Upper lobe of right lung (tissue), 1 donor: ENCODE results near the gene SSX2IP. TPM values are rescaled to one million over a fixed set of nuclear protein-coding genes. Genes with fewer than 3 reads are reported as not detected.
"Not testable (repeated sequence)": the region's sequence is repeated elsewhere in the genome, so short reads cannot be mapped to it uniquely, and the experiment has no call there.

ENCODE experiments used
- ATAC-seq: fragments of 200-7000 bp; cut with Tn5 transposase; one replicate; pipeline ENCODE4 v1.9.1; 2020; ENCODE audit warnings: mild to moderate bottlenecking, moderate library complexity
- DNase-seq: peaks from one replicate; pipeline ENCODE4 v3.0.0-alpha.2; 2020
- H3K27ac ChIP-seq: fragments of 200-600 bp; one replicate; pipeline ENCODE4 v1.8.0; 2022
- H3K27me3 ChIP-seq: fragments of 200-600 bp; one replicate; pipeline ENCODE4 v1.8.0; 2022; ENCODE audit warnings: mild to moderate bottlenecking
- H3K36me3 ChIP-seq: fragments of 200-600 bp; one replicate; pipeline ENCODE4 v1.8.0; 2022
- H3K4me1 ChIP-seq: fragments of 200-600 bp; one replicate; pipeline ENCODE4 v1.8.0; 2022
- H3K4me3 ChIP-seq: fragments of 200-600 bp; one replicate; pipeline ENCODE4 v1.8.0; 2022; ENCODE audit warnings: mild to moderate bottlenecking
- H3K9me3 ChIP-seq: fragments of 200-600 bp; one replicate; pipeline ENCODE4 v1.8.0; 2022
- intact Hi-C: fragments of 100-400 bp; cut with DNase I; formaldehyde crosslinking; loops from one replicate; pipeline ENCODE4 v1.11.0; 2022
- total RNA-seq: library from RNA; stranded (reverse); fragmentation: NEBNext Ultra II Directional; extraction: Animal tissue kit (Norgen Biotek cat#: 25700); gene quantifications from one replicate; pipeline ENCODE4 v1.2.1, GENCODE V29; 2021
- TF ChIP-seq, protein P1 (sequence below): fragments of 200-600 bp; IDR thresholded peaks from one replicate; pipeline ENCODE4 v1.8.0; 2022; ENCODE audit warnings: antibody characterized with exemption
- donor health status: DM: no; HTN: yes; CAD: no; lungs with severe emphysema.

The SSX2IP gene
- total RNA-seq, 1 donor from 2014 or later = 8.5 TPM

DNA sequence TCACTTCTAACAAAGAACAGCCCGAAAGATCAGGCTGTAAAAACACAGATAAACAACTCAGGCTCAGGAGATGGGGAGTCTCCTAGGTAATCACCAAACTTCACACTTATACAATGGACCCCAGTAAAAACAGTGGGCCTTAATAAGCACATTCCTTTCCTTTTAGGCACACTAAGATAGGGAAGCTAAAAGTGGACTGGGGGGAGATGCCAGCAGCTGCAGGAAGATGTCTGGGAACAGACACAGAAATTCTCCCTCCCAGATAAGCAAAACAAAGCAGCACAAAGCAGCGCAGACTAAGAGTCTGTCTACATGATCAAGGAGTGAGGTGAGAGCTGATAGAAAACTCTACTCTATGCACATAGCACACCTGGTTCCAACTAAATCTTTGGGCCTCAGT is 87.0 kb downstream of the SSX2IP start:
- Histone ChIP-seq H3K4me3 (no peak overlapping the region), H3K9me3 (peaks cover 6% of the 10 kb centered on the region), H3K36me3 (no peaks in the 10 kb centered on the region), H3K27me3 (no peaks in the 10 kb centered on the region), H3K4me1 (no peaks in the 10 kb centered on the region), H3K27ac (no peak overlapping the region)
- TF ChIP-seq, protein P1, sequence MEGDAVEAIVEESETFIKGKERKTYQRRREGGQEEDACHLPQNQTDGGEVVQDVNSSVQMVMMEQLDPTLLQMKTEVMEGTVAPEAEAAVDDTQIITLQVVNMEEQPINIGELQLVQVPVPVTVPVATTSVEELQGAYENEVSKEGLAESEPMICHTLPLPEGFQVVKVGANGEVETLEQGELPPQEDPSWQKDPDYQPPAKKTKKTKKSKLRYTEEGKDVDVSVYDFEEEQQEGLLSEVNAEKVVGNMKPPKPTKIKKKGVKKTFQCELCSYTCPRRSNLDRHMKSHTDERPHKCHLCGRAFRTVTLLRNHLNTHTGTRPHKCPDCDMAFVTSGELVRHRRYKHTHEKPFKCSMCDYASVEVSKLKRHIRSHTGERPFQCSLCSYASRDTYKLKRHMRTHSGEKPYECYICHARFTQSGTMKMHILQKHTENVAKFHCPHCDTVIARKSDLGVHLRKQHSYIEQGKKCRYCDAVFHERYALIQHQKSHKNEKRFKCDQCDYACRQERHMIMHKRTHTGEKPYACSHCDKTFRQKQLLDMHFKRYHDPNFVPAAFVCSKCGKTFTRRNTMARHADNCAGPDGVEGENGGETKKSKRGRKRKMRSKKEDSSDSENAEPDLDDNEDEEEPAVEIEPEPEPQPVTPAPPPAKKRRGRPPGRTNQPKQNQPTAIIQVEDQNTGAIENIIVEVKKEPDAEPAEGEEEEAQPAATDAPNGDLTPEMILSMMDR = no peak
- no peak for DNase-seq
- no peak for ATAC-seq
- intact Hi-C loops = no loop called here

DNA sequence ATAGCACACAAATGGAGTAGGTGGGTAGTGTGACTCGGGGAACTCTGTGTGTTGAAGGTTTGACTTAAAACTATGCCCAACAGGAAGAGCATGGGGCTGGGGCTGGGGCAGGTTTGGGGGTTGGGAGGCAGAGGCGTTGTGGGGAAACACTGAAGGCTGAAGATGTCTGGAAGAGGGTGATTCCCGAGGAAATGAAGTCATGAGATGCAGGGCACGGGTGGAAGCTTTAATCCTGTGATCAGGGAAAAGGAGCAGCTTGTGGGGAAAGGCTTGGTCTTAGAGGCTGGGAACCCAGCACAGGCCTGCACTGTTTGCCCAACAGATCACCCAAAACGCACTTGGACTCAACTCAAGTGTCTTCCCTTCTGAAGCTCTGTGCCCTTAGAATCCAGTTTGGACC is 89.5 kb downstream of the SSX2IP start:
- Histone ChIP-seq H3K9me3 (peaks cover 6% of the 10 kb centered on the region), H3K4me1 (no peaks in the 10 kb centered on the region), H3K27ac (no peak overlapping the region), H3K36me3 (no peaks in the 10 kb centered on the region), H3K27me3 (no peaks in the 10 kb centered on the region), H3K4me3 (no peak overlapping the region)
- intact Hi-C loops = no loop called here
- no peak for ATAC-seq
- no peak for DNase-seq
- TF ChIP-seq, protein P1 = no peak

DNA sequence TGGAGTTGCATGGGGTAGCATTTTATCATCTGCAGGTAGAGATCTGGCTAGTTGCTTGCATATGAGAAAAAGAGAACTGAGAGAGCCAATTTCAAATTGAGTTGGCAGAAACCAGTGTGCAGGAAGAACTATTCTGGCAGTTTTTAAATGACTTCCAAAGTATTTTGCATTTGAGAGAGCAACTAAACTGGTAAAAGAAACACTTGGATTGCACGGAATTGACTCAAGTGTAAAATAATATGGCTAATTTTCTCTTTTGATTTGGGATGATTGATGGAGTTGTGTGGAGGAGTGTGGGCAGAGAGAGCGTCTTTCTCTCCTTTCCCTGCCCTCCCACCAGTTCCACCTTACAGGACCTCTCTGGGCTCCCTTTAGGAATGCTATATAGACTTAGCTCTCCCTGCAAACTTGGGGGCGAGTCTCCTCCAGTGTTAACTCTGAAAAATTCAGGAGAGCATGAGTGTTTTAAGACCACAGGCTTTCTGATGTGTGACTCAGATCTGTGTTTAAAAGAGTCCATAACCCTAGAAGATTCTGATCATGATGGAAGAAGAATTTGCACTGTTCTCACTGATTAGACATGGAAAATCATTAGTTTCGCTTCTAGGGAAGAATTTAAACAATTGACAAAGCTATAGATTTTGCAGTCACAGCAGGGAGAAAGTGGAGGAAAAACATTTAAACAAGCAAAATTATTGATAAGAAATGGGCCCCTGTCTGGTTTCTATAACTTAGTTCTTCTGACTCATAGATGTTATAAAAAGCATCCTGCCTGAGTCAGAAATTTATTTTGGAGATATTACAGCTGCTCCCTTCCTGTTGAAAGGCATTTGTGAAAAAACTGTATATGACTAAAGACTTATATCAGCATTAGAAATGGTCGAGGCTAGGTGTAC is 91.2 kb downstream of the SSX2IP start:
- Histone ChIP-seq H3K4me1 (no peaks in the 10 kb centered on the region), H3K27ac (no peak overlapping the region), H3K4me3 (no peak overlapping the region), H3K9me3 (no peaks in the 10 kb centered on the region), H3K36me3 (no peaks in the 10 kb centered on the region), H3K27me3 (no peaks in the 10 kb centered on the region)
- no peak for DNase-seq
- TF ChIP-seq, protein P1 = no peak
- intact Hi-C loops = no loop called here
- no peak for ATAC-seq

DNA sequence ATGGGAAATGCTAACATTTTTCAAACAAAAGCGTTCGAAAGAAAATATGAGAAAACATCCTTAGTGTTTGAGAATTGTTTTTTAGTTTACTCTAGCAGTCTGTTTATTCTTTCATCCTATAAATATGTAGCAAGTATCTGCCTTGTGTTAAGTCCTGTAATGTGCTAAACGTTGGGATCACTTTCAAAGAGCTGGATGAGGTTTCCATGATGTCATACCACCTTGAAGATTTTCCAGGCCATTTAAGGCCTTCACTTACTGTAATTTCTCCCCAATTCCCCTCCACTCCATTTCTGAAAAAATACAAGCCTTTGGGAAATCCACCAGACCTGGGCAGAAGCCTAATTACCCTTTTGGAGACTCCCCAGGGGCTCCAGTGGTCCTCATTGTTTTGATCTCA is 91.8 kb downstream of the SSX2IP start:
- DNase-seq = no peak
- Histone ChIP-seq H3K27ac (no peak overlapping the region), H3K27me3 (no peaks in the 10 kb centered on the region), H3K4me3 (no peak overlapping the region), H3K9me3 (no peaks in the 10 kb centered on the region), H3K4me1 (no peaks in the 10 kb centered on the region), H3K36me3 (no peaks in the 10 kb centered on the region)
- intact Hi-C loops = no loop called here
- TF ChIP-seq, protein P1 = no peak
- ATAC-seq = no peak

DNA sequence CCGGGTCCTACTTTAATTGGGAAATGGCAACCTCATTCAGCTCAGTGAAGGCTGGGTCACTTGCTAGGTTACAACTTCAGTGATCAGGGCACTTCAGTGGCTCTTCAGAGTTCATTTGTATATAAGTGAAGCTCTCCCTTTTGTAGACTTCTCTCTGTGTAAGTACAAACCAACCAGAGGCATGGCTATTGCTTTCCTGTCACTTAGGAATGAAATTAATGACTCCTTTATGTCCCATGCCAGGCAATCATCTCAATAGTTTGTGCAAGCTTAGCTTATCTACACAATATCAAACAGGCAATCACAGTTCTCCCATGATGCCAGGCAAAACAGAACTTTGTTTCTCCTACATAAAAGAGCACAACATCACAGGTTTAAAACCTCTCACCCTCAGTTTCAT is 93.2 kb downstream of the SSX2IP start:
- TF ChIP-seq, protein P1 = no peak
- no peaks in the 10 kb centered on the region for H3K36me3 ChIP-seq
- H3K27me3 ChIP-seq = no peaks in the 10 kb centered on the region
- H3K4me3 ChIP-seq = no peak overlapping the region
- H3K27ac ChIP-seq = no peak overlapping the region
- no peaks in the 10 kb centered on the region for H3K9me3 ChIP-seq
- intact Hi-C loops = no loop called here
- ATAC-seq (no peak), DNase-seq (no peak)
- no peaks in the 10 kb centered on the region for H3K4me1 ChIP-seq

DNA sequence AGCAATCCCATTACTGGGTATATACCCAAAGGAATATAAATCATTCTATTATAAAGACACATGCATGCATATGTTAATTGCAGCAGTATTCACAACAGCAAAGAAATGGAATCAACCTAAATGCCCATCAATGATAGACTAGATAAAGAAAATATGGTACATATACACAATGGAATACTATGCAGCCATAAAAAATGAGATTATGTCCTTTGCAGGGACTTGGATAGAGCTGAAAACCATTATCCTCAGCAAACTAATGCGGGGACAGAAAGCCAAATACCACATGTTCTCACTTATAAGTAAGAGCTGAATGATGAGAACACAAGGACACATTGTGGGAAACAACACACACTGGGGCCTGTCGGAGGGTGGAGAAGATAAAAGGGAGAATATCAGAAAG is 95.3 kb downstream of the SSX2IP start:
- not testable (repeated sequence) for ATAC-seq, DNase-seq, H3K9me3 ChIP-seq

More for the DNA sequence above, 95.3 kb downstream of the SSX2IP start:
- H3K27me3 ChIP-seq, H3K27ac ChIP-seq, H3K4me1 ChIP-seq, H3K36me3 ChIP-seq, intact Hi-C loops, H3K4me3 ChIP-seq: not testable (repeated sequence)

Other genes starting within 250 kb of the SSX2IP start
- 30.1 TPM for gene RPF1, start 211.2 kb downstream of the SSX2IP start, total RNA-seq
- 3.4 TPM for gene SPATA1, start 184.1 kb downstream of the SSX2IP start, total RNA-seq
- gene GNG5, start 183.9 kb downstream of the SSX2IP start, total RNA-seq = 133 TPM
- 24.3 TPM for gene CTBS, start 116.0 kb downstream of the SSX2IP start, total RNA-seq
- 3.6 TPM for gene LPAR3, start 202.7 kb upstream of the SSX2IP start, total RNA-seq